ENCODE measurements around the gene TMEM115.
"Not testable (repeated sequence)": the region's sequence is repeated elsewhere in the genome, so short reads cannot be mapped to it uniquely, and the experiment has no call there.

Gene TMEM115

GRCh38 chr3:50314816-50315215 is 44.5 kb downstream of the TMEM115 start:
- TF ChIP-seq CTCF (IDR thresholded peaks at IDR 0.05; ENCODE audit: poor library complexity, severe bottlenecking): no peak
- H3K27me3 ChIP-seq (ENCODE audit: insufficient read depth, poor library complexity, severe bottlenecking): no peaks in the 10 kb centered on the region
- no peak overlapping the region for H3K4me3 ChIP-seq (ENCODE audit: severe bottlenecking)
- H3K9me3 ChIP-seq (ENCODE audit: severe bottlenecking): no peaks in the 10 kb centered on the region
- H3K27ac ChIP-seq (ENCODE audit: poor library complexity, severe bottlenecking): peak overlapping the region; percentile 87
- DNase-seq (ENCODE audit: low spot score): peak; percentile 37
- ATAC-seq (ENCODE audit: low read depth): no peak
- peaks cover 35% of the 10 kb centered on the region for H3K36me3 ChIP-seq (ENCODE audit: low read depth)
- H3K4me1 ChIP-seq (ENCODE audit: insufficient read depth, poor library complexity, severe bottlenecking): peaks cover 24% of the 10 kb centered on the region

- ATAC-seq (ENCODE audit: low read depth) (no peak), DNase-seq (ENCODE audit: low spot score) (no peak)
- Histone ChIP-seq H3K4me3 (ENCODE audit: severe bottlenecking) (no peak overlapping the region), H3K9me3 (ENCODE audit: severe bottlenecking) (no peaks in the 10 kb centered on the region), H3K4me1 (ENCODE audit: insufficient read depth, poor library complexity, severe bottlenecking) (peaks cover 29% of the 10 kb centered on the region), H3K36me3 (ENCODE audit: low read depth) (peaks cover 30% of the 10 kb centered on the region), H3K27ac (ENCODE audit: poor library complexity, severe bottlenecking) (peak overlapping the region; percentile 5), H3K27me3 (ENCODE audit: insufficient read depth, poor library complexity, severe bottlenecking) (no peaks in the 10 kb centered on the region)
- TF ChIP-seq CTCF (IDR thresholded peaks at IDR 0.05; ENCODE audit: poor library complexity, severe bottlenecking): no peak
These were observed 45.0 kb downstream of the TMEM115 start for GRCh38 chr3:50314342-50314741.

GRCh38 chr3:50312041-50312440 is 47.3 kb downstream of the TMEM115 start:
- H3K4me3 ChIP-seq (ENCODE audit: severe bottlenecking); H3K27me3 ChIP-seq (ENCODE audit: insufficient read depth, poor library complexity, severe bottlenecking); H3K27ac ChIP-seq (ENCODE audit: poor library complexity, severe bottlenecking); DNase-seq (ENCODE audit: low spot score); ATAC-seq (ENCODE audit: low read depth): not testable (repeated sequence)
- Histone ChIP-seq H3K4me1 (ENCODE audit: insufficient read depth, poor library complexity, severe bottlenecking) (peaks cover 18% of the 10 kb centered on the region), H3K36me3 (ENCODE audit: low read depth) (peaks cover 11% of the 10 kb centered on the region; the same call in 1 of the 2 replicates), H3K9me3 (ENCODE audit: severe bottlenecking) (peaks cover 18% of the 10 kb centered on the region)
